HepG2 (cell line): Measurements from ENCODE around the gene ZDHHC14. TPM values are rescaled to one million over a fixed set of nuclear protein-coding genes. Genes with fewer than 3 reads are reported as not detected.

Experiments
- AHR ChIP-seq: IDR thresholded peaks from 2 replicates; pipeline ENCODE4 v1.6.1; 2018; ENCODE audit warnings: missing genetic modification reagents, missing compliant biosample characterization
- ATF7-NPFF ChIP-seq: sonication (generic); formaldehyde crosslinking; IDR thresholded peaks from 2 replicates; pipeline ENCODE4 v1.8.1; 2023; ENCODE audit warnings: mild to moderate bottlenecking, low read depth, missing genetic modification reagents, moderate library complexity
- CBX5 ChIP-seq: sonication (generic); formaldehyde crosslinking; IDR thresholded peaks from 2 replicates; pipeline ENCODE4 v1.4.0; 2020; ENCODE audit warnings: missing genetic modification reagents, borderline replicate concordance
- DNMT3B ChIP-seq: conservative IDR thresholded peaks from 2 replicates; pipeline ENCODE4 v1.6.1; 2016; ENCODE audit warnings: missing biosample characterization, control low read depth
- MAFG ChIP-seq: sonication (generic); formaldehyde crosslinking; IDR thresholded peaks from 2 replicates; pipeline ENCODE4 v1.5.1; 2020; ENCODE audit warnings: mild to moderate bottlenecking, missing genetic modification reagents
- NCOA5 ChIP-seq: sonication (generic); formaldehyde crosslinking; IDR thresholded peaks from 2 replicates; pipeline ENCODE4 v1.4.0; 2020; ENCODE audit warnings: missing genetic modification reagents
- NFE2L1 ChIP-seq: sonication (generic); formaldehyde crosslinking; IDR thresholded peaks from 2 replicates; pipeline ENCODE4 v1.4.0; 2020; ENCODE audit warnings: missing genetic modification reagents, mild to moderate bottlenecking, borderline replicate concordance
- RBFOX2 ChIP-seq: fragments of 200-400 bp; formaldehyde crosslinking; IDR thresholded peaks from 2 replicates; pipeline ENCODE4 v1.6.1; 2017; ENCODE audit warnings: low read depth, mild to moderate bottlenecking, low read length
- SRSF4 ChIP-seq: fragments of 200-400 bp; formaldehyde crosslinking; IDR thresholded peaks from one replicate; pipeline ENCODE4 v1.6.1; 2018; ENCODE audit warnings: mild to moderate bottlenecking, low read depth, low read length, moderate library complexity; ENCODE audit not compliant: poor library complexity, severe bottlenecking
- ZNF607 ChIP-seq: sonication (generic); formaldehyde crosslinking; IDR thresholded peaks from 2 replicates; pipeline ENCODE4 v1.5.1; 2020; ENCODE audit warnings: missing genetic modification reagents, mild to moderate bottlenecking, borderline replicate concordance
- polyA plus RNA-seq, 8 experiments: library from polyadenylated mRNA; depleted of rRNA in 3 of 8; stranded (reverse) in 7 of 8; unstranded in 1 of 8; fragments of >200 nt; fragmentation: Illumina TruSeq in 4 of 8; extraction: Trizol in 4 of 8; gene quantifications; 2 replicates each; pipeline versions ENCODE4 v1.2.1 to v1.2.3, GENCODE V29; 2011 to 2016; ENCODE audit warnings: low read depth in 4 of 8, missing spikeins in 1 of 8, mixed read lengths in 1 of 8; ENCODE audit not compliant: insufficient read depth in 1 of 8
- total RNA-seq, 5 experiments: library from RNA; depleted of rRNA; stranded (reverse); fragments of >200 nt; fragmentation: Illumina TruSeq; extraction: Trizol; gene quantifications; 2 replicates each; pipeline ENCODE4 v1.2.3, GENCODE V29; 2016; ENCODE audit warnings: low read depth in 1 of 5
- TF ChIP-seq, protein P1 (sequence below): sonication (generic); formaldehyde crosslinking; IDR thresholded peaks from 2 replicates; pipeline ENCODE4 v1.9.0; 2021; ENCODE audit warnings: mild to moderate bottlenecking, missing genetic modification reagents
- TF ChIP-seq, protein P2 (sequence below): sonication (generic); formaldehyde crosslinking; conservative IDR thresholded peaks from 2 replicates; pipeline ENCODE4 v1.8.1; 2023; ENCODE audit warnings: missing genetic modification reagents
- TF ChIP-seq, protein P3 (sequence below): sonication (generic); formaldehyde crosslinking; IDR thresholded peaks from 2 replicates; pipeline ENCODE4 v1.5.0; 2020; ENCODE audit warnings: missing genetic modification reagents
- TF ChIP-seq, protein P4 (sequence below): sonication (generic); formaldehyde crosslinking; IDR thresholded peaks from 2 replicates; pipeline ENCODE4 v1.8.1; 2023; ENCODE audit warnings: mild to moderate bottlenecking, moderate library complexity, missing genetic modification reagents
- TF ChIP-seq, protein P5 (sequence below): sonication (generic); formaldehyde crosslinking; conservative IDR thresholded peaks from 2 replicates; pipeline ENCODE4 v1.5.0; 2020; ENCODE audit warnings: missing genetic modification reagents
- TF ChIP-seq, protein P6 (sequence below): sonication (generic); formaldehyde crosslinking; IDR thresholded peaks from 2 replicates; pipeline ENCODE4 v1.4.0; 2020; ENCODE audit warnings: mild to moderate bottlenecking, missing genetic modification reagents

ZDHHC14 gene
- total and polyA plus RNA-seq, 2 of the 13 experiments (the other 11 are each of a cell fraction or from before 2014, with no cell fraction given), result 3.7 to 9.5 TPM

DNA sequence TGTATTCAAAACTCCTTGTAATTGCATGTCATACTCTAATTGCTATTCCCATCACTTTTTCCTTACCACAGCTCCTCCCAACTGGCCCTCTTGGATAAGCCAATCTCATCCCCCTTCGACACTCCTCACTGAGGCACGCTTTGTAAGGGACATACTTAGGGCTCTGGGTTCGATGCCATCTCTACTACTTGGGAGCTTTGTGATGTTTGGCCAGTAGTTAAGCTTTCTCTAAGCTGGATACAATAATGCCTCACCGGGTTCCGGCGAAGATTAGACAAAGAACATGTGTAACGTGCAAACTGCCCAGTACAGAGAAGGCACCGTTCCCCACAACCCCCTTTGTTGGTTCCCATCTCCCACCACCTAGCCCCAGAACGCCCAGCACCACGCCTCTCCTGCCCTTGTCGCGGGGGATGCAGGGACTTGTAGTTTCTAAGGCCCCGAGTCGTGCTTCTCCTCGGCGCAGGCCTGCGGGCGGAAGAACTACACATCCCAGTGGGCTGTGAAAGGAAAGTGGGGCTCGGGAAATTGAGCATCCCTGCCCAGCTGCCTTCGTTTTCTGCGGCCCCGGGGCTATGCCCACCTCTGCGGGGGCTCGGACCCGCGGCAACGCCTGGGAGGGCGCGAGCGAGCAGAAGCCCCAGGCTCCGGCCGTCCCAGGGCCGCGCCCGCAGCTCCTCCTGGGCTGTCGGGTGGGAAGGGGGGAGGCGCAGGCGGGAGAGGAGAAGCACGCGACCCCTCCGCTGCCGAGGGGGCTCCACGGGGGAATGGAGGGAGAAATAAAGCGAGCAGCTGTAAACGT, 1.1 kb upstream of the ZDHHC14 start (continued):
- TF ChIP-seq NCOA5 (CRISPR knock-in tag) (no peak), MAFG (no peak), CBX5 (CRISPR knock-in tag) (no peak), SRSF4 (no peak), NFE2L1 (CRISPR knock-in tag) (no peak; the same call in 1 of the 2 replicates), AHR (peak; percentile 47; the same call in 1 of the 2 replicates), ZNF607 (CRISPR knock-in tag) (no peak), DNMT3B (no peak), ATF7-NPFF (CRISPR knock-in tag) (no peak; the same call in 1 of the 2 replicates), RBFOX2 (peak; percentile 59; the same call in 1 of the 2 replicates)
- TF ChIP-seq, protein P1, sequence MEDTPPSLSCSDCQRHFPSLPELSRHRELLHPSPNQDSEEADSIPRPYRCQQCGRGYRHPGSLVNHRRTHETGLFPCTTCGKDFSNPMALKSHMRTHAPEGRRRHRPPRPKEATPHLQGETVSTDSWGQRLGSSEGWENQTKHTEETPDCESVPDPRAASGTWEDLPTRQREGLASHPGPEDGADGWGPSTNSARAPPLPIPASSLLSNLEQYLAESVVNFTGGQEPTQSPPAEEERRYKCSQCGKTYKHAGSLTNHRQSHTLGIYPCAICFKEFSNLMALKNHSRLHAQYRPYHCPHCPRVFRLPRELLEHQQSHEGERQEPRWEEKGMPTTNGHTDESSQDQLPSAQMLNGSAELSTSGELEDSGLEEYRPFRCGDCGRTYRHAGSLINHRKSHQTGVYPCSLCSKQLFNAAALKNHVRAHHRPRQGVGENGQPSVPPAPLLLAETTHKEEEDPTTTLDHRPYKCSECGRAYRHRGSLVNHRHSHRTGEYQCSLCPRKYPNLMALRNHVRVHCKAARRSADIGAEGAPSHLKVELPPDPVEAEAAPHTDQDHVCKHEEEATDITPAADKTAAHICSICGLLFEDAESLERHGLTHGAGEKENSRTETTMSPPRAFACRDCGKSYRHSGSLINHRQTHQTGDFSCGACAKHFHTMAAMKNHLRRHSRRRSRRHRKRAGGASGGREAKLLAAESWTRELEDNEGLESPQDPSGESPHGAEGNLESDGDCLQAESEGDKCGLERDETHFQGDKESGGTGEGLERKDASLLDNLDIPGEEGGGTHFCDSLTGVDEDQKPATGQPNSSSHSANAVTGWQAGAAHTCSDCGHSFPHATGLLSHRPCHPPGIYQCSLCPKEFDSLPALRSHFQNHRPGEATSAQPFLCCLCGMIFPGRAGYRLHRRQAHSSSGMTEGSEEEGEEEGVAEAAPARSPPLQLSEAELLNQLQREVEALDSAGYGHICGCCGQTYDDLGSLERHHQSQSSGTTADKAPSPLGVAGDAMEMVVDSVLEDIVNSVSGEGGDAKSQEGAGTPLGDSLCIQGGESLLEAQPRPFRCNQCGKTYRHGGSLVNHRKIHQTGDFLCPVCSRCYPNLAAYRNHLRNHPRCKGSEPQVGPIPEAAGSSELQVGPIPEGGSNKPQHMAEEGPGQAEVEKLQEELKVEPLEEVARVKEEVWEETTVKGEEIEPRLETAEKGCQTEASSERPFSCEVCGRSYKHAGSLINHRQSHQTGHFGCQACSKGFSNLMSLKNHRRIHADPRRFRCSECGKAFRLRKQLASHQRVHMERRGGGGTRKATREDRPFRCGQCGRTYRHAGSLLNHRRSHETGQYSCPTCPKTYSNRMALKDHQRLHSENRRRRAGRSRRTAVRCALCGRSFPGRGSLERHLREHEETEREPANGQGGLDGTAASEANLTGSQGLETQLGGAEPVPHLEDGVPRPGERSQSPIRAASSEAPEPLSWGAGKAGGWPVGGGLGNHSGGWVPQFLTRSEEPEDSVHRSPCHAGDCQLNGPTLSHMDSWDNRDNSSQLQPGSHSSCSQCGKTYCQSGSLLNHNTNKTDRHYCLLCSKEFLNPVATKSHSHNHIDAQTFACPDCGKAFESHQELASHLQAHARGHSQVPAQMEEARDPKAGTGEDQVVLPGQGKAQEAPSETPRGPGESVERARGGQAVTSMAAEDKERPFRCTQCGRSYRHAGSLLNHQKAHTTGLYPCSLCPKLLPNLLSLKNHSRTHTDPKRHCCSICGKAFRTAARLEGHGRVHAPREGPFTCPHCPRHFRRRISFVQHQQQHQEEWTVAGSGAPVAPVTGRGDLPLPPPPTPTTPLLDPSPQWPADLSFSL, result no peak
- TF ChIP-seq, protein P2, sequence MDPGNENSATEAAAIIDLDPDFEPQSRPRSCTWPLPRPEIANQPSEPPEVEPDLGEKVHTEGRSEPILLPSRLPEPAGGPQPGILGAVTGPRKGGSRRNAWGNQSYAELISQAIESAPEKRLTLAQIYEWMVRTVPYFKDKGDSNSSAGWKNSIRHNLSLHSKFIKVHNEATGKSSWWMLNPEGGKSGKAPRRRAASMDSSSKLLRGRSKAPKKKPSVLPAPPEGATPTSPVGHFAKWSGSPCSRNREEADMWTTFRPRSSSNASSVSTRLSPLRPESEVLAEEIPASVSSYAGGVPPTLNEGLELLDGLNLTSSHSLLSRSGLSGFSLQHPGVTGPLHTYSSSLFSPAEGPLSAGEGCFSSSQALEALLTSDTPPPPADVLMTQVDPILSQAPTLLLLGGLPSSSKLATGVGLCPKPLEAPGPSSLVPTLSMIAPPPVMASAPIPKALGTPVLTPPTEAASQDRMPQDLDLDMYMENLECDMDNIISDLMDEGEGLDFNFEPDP, result 0 out of 2 replicates have a peak, but pooled peaks have one; percentile 68
- TF ChIP-seq, protein P3, sequence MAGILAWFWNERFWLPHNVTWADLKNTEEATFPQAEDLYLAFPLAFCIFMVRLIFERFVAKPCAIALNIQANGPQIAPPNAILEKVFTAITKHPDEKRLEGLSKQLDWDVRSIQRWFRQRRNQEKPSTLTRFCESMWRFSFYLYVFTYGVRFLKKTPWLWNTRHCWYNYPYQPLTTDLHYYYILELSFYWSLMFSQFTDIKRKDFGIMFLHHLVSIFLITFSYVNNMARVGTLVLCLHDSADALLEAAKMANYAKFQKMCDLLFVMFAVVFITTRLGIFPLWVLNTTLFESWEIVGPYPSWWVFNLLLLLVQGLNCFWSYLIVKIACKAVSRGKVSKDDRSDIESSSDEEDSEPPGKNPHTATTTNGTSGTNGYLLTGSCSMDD (CRISPR knock-in tag), result no peak
- TF ChIP-seq, protein P4, sequence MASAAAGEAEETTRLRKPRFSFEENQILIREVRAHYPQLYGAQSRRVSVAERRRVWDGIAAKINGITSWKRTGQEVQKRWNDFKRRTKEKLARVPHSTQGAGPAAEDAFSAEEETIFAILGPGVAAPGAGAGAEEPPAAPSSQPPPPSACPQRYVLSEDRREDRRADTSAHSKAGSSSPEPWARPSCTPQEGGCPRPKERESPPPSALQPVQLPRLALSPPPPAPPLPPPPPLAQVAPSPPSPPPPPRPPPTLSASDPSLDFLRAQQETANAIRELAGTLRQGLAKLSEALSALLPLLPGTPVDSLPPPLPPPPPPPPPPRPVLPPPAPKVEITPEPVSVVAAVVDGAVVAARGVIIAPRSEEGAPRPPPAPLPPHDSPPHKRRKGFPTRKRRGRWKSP, result no peak; the same call in 1 of the 2 replicates
- TF ChIP-seq, protein P5, sequence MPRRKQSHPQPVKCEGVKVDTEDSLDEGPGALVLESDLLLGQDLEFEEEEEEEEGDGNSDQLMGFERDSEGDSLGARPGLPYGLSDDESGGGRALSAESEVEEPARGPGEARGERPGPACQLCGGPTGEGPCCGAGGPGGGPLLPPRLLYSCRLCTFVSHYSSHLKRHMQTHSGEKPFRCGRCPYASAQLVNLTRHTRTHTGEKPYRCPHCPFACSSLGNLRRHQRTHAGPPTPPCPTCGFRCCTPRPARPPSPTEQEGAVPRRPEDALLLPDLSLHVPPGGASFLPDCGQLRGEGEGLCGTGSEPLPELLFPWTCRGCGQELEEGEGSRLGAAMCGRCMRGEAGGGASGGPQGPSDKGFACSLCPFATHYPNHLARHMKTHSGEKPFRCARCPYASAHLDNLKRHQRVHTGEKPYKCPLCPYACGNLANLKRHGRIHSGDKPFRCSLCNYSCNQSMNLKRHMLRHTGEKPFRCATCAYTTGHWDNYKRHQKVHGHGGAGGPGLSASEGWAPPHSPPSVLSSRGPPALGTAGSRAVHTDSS (CRISPR knock-in tag), result 0 out of 2 replicates have a peak, but pooled peaks have one; percentile 50
- TF ChIP-seq, protein P6, sequence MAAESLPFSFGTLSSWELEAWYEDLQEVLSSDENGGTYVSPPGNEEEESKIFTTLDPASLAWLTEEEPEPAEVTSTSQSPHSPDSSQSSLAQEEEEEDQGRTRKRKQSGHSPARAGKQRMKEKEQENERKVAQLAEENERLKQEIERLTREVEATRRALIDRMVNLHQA, result no peak
